A673 (cell line): ENCODE data around the gene CCDC171.
A peak's percentile ranks its signal among the peaks of the same experiment; 100 is the strongest.

Experiments used
- CTCF ChIP-seq: fragments of 300-800, 200-600 bp; sonication (generic); conservative IDR thresholded peaks from 2 replicates; pipeline ENCODE4 v1.5.1; 2017; ENCODE audit warnings: low read depth, mild to moderate bottlenecking, antibody characterized with exemption, low read length, moderate library complexity, mixed read lengths
- EZH2 ChIP-seq: fragments of 200-600 bp; sonication (generic); IDR thresholded peaks from 2 replicates; pipeline ENCODE4 v1.6.1; 2017; ENCODE audit warnings: borderline replicate concordance, low read depth, mild to moderate bottlenecking, mixed read lengths, antibody characterized with exemption, low read length; ENCODE audit not compliant: poor library complexity, severe bottlenecking

- TF ChIP-seq CTCF (peak; percentile 52), EZH2 (no peak)
Measured at GRCh38 chr9:15642369-15642962, 89.6 kb downstream of the CCDC171 start.
